OCI-M1 (cell line): ENCODE results near the gene SCN11A.
A peak's percentile ranks its signal among the peaks of the same experiment; 100 is the strongest.

Source experiments
- DNase-seq: peaks from one replicate; lab custom pipeline; 2025; lab: John Stamatoyannopoulos, UW

Gene SCN11A

DNA sequence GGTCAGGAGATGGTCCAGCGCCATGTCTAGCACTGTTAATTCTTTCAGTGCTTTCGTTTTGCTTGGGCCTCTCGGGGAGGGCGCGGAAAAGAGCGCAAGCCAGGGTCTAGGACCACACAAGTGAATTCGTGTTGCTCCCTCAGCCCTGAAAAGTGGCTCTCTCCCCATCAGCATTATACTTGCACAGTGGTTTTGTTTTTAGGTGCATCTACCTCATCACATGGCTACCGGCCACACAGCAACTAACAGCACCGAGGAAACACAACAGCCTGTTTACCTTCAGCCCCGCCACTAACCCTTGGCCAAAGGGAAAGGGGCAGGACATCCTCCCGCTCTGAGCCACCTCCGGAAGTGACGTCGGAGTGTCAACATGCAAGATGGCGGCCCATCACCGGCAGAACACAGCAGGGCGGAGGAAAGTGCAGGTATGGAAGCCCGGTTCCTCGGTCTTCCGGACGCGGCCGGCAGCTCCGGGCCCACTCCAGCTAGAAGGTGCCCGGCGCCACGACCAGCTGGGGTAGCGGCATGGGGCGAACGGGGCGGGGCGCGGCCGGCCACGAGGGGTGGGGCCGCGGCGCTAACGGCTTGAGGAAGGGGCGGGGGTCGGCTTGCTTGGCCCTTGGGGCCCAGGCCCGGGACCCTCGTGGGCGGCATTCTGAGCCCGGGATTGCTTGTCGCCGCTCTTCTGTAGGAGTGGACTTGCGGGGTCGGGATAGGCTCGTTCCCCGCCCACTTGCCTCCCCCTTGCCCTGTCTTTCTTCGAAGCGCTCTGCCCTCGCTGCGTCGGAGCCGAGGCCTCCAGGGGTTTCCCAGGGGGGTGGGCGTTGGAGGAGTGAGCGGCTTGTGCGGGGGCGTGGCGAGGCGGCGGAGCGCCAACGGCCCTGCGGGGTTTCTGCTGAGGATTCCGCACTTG lies at the start of gene SCN11A, which contains the start of gene WDR48:
TSS of gene SCN11A (minus strand) at position 296 of the 913 bp plus-strand sequence. CDS start 101,582 bp downstream, outside the sequence.
TSS of gene WDR48 (plus strand) at position 368 of the 913 bp plus-strand sequence. CDS start at position 378, 10 bp downstream.
- DNase-seq = peak; percentile 94

DNA sequence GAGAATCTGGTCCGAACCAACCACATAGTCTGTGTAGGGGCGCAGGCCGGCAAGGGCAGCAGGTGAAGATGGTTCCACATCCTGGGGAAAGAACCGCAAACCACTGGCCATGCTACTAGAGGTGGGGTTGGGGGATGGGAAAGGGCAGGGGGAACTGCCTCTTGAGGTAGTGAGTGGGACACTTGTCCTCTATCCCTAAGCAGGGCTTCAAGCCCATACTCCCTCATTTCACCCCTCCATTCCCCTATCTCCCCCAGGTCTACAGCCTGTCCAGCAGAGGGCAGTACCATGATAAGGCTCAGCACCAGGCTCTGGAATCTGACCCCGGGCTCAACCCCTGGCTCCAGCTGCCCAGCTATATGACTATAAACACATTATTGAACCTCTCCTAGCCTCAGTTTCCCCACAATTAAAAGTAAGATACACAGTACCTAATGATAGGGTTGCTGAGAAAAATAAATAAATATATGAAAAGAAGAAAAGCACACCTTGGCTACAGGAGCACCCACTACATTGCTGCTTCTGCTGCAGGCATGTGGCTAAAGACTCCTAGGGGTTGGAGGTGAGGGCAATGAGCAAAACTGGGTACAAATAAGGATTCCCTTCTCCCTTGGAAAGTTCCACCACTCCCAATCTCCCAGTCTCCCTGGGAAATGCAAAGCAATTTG lies 49.4 kb upstream of the SCN11A start:
- peak; percentile 62 for DNase-seq

DNA sequence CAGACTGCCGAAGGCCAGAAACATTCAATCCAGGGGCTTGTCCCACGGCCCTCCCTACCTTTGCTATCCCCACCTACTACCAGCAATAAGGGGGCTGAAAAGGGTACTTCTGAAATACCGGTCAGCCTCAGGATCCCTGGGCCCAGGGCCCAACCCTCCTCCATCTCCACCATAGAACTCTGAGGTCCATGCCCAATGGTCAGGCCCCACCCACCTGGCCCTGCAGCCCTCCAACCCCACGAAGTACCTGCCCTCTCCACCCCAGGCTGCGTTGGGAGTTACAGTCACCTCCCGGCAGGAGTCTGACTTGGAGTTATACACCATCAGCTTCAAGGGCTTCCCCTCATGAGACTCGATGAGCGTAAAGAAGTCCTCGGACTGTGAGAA lies 48.7 kb upstream of the SCN11A start:
- no peak for DNase-seq

DNA sequence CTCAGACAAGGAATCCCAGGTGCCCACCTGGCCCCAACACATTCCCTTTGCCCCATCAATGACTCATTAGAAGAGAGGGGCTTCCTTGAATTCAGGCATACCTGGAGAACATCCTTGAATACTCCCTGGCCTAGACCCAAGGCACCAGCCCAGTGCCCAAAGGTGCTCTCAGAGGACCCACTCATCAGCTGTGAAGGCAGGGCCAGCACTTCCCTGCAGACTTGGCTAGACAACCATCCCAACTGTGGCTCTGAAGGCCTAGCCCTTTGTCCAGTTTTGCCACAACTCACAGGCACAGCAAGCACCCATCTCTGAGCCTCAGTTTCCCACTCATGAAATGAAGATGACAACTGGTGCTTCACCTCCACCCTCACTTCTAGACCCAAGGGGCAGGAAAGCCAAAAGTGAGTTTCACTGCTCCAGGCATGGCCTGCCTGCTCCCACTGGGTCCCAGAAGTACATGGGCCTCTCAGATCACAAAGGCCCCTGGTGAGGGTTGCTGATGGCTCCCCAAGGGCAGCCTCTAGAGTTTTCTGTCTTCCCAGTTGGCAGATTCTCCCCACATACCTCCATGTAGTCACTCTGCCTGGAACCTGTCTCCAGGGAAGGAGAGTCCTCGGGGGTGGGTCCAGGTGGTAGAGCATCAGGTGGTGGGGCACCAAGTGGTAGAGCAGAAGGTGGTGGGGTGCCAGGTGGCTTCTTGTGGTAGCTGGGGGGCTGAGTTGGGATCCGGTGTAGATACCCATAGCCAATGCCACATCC lies 48.2 kb upstream of the SCN11A start:
- DNase-seq = no peak

DNA sequence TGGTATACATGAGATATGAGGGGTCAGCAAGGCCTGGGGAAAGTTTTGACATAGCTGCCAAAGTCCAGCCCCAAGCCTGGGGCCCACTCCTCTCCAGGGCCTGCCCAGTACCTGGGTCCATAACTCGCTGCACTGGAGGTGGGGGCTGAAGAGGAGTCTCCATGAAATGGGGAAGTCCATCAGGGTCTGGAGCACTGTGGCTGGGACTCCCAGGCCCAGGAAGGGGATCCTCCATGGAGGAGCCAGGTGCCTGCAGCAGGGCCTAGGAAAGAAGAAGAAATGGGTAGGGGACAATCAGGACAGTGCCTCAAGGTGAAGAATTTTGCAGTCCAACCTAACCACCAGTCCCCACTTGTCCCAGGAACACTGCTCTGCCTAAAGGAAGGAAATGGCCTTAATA lies 47.5 kb upstream of the SCN11A start:
- no peak for DNase-seq

DNA sequence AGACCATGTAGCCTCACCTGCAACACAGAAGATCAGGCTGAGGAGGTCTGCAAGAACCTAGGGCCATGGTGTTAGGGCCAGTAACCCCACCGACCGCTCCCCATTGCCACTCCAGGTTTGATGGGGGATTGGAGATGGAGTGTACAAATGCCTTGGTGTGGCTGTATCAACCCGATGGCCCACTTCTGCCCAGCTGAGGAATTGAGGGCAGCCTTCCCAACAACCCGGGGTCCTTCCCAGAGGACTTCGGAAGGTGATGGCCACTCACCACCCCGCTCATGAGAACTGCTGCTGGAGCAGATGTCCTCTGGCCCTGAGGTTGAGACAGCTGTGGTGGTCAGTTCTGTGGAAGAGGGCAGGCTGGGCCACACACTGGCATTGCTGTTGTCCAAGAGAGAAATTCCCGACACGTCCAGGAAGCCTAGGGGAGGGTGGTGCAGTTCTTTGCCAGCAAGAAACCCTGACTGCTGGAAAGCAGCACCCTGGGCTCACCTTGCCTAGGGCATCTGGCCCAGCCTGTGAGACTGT lies 46.8 kb upstream of the SCN11A start:
- DNase-seq = no peak

DNA sequence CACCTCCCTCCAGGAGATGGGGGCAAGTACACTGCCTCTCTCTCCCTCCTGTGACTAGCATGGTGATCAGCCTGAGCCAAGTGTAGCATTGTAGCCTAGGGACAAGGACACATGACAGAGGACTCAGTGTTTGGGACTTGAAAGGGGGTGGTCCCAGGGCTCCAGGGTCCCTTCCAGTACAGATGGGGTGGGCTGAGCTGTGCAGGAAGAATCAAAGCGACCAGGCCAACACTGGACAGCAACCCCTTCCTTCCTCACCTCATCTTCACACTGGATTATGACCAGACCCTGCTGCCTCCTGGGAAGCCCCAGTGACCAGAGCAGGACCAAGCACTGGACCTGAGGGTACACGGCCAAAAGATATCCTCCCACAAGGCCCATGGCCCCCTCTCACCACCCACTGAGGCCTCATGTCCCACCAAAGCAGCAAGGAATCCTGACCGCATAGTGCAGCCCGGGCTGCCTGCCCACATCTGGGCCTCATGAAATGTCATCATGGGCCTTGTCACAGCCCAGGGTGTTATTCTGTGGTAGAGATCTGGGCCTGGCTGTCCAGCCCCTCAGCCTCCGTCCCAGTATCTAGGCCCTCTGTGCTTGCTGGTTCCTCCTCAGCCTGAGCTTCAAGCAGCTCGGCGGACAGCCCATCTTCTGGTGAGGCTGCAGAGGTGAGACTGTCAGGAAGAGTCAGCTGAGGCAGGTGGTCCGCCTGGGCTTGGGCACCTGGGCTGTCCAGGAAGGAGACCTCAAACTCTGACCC lies 46.1 kb upstream of the SCN11A start:
- no peak for DNase-seq

DNA sequence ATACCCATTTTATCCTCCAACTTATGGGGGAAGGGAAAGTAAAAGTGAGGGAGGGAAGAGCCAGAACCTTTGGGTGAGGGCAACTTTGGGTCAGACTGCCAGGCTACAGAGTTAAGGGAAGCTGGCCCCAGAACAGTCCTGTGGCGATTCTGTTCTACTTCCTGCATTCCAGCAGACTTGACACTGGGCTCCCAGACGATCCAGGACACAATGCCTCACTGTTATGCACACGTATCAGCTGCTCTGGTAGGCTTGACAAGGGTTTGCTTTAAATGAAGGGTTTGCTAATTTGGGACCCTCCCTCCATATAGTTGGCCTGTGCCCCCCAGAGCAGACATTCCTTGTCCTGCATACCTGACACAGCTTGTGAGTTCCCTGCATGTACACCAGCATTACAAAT lies 45.0 kb upstream of the SCN11A start:
- DNase-seq = no peak

DNA sequence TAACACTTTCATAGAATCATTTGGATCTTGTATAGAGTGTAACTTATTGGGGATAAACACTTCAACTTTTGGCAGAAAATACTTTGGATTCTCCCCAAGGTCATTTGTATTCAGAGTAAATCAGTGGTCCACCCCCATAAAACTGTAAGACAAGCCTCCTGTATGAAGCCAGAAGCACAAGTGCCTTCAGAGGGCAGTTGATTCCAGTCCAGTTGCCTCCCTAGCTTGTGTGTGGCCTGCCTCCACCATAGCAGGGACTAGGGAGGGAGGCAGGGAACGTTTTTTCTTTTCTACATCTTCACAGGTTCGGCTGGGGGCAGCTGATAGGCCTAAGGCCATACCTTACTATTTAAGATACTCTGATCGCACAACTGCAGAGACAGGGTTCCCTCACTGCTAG lies 44.0 kb upstream of the SCN11A start:
- no peak for DNase-seq

DNA sequence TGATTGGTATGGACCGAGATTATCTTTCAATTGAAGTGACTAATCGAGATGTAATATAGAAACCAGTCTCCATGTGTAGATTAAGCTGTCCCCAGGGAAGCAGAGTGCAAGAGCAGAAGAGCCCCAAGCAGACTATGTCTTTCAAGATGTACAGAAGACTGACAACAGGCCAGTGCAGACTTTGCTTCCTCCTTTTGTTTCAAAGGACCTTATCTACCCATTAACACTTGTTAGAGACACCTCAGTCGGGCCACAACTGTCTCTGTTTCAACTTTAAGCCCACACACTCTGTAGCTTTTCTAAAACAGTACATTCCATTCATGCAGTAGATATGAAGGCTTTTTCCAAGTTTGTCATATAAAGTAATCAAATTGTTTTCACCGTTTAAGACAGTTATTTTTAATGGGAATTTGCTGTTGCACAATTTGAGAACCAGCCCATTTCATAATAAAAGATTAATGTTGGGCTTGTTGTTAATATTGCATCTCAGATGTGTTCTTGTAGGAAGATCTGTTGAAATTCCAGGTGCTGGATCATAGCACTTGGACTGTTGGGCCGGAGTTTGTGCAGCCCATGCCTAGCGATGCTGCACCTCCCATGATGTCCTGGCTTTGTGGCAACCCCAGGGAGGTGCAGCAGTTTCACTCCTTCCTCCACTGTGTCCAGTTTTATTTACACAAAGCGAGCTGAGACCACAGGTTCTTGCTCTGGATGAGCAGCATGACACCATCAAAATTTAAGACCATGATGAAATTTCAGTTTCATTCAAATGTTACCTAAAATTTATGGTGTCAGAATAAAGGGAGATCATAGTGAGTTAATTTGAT lies 43.3 kb upstream of the SCN11A start:
- DNase-seq = peak; percentile 73

DNA sequence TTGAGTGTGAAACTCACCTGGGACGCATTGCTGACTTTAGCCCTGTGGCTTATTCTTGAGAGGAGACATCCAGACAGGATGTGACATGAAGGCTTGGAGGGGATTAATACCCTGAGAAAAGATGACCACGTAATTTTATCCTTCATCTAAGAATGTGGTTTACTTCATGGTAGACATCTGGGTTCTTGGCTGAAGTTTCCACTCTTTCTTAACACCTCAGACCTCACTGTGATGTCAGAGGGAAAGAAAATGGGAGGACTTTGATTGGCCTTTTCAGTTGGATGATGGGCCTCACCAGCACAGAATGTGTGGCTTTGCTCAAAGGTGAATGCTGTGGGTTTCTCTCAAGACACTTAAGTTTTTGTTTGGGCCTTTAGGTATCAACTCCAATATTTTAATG lies 39.2 kb upstream of the SCN11A start:
- no peak for DNase-seq

DNA sequence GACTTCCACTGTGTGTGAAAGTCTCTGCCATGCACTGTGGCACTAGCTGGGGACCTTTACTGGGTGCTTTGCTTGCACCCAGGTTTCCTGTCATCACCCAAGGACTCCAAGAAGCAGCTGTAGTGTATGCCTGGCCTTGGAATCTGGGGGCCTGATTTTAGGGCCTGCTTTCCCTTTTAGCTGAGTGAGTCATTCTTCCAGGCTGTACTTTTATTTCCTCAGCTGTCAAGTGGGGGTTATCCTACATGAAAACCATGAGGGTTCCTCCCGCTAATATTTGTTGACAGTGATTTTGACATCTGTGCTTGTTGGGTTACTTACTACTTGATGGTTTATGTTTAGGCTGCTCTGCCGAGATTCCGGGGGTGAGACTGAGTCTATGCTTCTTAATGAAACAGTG lies 37.1 kb upstream of the SCN11A start:
- DNase-seq = no peak

DNA sequence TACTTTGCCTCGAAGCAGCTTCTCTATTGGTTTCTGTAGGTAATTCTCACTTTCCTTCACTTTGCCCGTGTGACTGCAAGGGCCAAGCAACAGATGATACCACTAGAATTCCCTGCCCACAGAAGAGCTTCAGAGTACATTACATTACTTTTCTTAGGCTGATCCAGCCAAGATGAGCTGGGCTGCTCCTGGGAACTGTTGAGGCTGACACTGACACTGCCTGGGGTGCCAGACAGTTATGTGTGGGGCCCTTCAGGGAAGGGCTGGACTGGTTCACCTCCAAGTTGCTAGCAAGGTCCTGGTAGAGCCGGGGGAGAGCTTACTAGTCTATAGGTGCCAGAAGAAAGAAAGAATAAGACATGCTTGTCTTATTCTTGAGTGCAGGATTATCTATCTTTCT lies 36.7 kb upstream of the SCN11A start:
- DNase-seq = no peak

DNA sequence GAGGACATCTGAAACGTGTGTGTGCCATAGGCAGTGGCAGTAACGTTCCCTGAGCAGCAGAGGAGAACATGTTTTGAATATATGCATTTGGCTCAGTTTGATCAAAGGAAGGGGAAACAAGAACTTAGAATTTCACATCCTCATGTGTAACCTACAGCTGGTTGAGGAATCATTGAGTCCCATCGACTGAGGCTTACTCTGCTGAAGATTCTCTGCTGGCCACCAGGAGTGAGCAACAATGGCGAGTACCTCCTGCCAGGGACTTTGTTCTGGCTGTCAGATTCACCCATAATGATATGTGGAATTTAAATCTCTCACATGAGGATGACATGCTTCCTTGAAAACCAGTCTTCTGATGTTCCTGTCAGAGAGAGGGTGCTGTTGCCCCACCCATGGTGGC lies 34.4 kb upstream of the SCN11A start:
- DNase-seq = no peak

DNA sequence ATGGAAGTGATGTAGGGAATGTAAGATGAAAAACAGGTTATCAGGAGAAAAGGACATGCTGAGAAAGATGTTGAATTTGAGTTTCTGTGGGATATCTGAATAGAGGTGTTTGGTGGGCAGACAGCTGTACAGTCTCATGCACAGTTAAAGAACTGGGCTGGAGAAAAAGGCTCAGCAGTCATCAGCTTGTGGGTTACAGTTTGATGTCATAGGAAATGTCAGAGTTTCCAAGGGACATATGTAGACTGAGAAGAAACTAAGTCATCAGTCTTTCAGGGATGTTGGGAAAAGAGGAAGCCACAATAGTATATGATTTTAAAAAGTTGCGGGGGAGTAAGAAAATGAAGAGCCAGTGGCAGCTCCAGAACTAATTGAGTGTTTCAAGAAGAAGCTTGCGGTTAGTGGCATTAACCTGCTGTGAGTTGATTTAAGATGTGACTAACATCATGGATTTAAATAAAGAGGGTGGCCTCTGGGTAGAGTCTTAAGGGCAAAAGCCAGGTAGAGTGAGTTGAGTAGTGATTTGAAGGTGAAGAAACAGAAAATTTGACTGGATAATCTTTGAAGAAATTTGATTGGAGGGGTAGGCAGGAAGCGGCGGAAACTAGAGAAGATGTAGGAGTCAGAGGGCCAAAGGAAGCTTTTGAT lies 31.0 kb upstream of the SCN11A start:
- DNase-seq = peak; percentile 16

DNA sequence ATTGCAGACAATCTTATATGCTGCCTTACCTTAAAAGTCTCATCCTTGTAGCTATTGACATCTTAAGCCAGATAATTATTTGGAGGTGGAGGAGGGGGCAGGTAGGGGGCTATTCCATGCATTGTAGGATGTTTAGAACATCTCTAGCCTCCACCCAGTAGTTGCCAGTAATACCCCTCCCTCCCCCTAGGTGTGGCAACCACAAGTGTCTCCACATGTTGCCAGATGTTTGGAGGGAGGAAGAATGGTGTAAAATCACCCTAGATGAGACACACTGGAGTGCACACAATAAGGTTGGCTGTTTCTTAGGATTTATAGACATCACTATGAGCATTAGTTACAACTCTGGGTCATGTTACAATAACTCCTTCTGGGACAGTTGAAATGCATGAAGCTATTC lies 28.3 kb upstream of the SCN11A start:
- DNase-seq = no peak

DNA sequence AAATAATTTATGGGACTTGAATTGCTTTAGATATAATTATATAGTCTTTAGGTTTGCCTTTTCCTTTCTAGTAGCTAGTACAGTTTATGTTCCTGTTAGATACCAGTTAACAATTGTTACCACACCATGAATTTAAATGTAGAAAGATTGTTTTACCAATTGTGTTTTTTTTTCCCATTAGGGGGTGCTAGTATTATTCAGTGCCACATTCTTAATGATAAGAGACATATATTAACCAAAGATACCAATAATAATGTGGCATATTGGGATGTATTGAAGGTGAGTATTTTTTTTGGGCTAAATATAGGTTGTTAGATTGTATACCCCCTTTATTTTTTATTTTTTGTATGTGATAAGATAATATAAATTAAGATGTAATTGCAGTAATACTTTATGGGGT lies 27.8 kb upstream of the SCN11A start:
- DNase-seq = no peak

DNA sequence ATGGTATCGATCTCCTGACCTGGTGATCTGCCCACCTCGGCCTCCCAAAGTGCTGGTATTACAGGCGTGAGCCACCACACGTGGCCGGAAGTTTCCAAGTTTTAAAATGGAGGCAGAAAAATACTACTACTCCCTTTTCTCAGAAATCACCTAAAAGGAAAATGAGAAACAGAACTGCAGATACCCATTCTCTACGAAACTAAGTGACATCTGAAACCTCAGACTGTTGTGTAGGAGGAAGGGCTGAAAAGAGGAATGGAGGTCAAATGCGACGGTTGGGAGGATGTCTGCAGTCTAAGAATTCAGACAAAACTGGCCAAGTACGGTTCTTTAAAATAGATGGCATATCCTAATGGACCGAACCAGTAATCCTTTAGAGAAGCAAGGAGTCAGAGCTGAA lies 24.2 kb upstream of the SCN11A start:
- no peak for DNase-seq

DNA sequence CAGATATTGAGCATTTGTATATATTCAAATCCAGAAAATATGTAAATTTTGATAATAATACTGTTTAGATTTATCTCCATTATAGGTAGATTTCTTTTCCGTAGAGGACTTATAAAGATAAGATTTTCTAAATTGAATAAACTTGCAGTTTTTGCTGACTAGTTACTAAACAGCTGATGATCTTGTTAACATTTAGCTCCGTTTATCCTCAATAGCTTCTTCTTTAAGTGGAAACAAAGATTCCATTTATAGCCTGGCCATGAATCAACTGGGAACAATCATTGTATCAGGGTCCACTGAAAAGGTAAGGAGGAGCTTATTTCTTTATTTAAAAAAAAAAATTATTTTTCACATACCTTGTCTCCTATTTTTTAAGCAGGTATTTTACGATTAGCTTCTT lies 16.8 kb upstream of the SCN11A start:
- DNase-seq = no peak

DNA sequence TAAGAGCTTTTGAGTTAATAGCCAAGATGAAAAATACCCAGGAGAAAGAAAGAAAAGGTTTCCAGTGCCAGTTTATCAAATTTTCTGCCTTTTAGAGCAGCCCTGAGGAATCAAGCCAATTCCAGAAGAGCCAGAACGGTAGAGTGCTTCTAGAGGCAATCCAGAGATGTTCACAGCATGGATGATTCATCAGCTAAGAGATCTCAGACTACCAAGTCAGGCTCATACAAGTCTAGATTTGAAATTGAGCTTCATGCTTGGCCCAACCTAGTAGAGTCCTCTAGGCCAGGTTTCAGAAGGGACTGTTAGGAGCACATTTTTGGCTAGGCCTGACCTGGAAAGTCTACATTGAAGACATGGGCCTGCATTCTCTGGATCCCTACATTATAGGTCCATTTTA lies 15.5 kb upstream of the SCN11A start:
- DNase-seq = no peak
